AG08396 (cell line): ENCODE measurements around the gene FEM1B.

ENCODE experiments used
- DNase-seq: peaks from one replicate; pipeline ENCODE4 v3.0.0; 2012; ENCODE audit warnings: low spot score, mixed read lengths

The FEM1B gene

GRCh38 chr15:68326711-68327354, 49.3 kb downstream of the FEM1B start:
- no peak for DNase-seq

DNA sequence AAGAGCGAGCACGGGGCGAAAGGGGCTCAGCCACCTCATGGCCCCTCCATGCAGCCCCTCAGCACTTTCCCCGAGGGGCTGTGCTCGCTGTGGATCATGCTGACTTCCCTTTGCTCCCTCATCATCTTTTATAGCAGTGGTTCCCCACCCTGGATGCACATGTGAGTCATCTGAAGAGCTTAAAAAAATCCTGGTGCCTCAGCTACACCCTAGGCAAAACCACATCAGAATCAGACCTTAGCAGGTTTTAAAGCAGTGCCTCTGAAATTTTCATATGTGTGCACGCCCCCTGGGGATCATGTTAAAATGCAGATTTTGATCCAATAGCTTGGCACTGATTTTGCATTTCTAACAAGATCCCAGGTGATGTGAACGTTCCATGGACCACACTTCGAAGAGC, 50.9 kb downstream of the FEM1B start:
- no peak for DNase-seq

- no peak for DNase-seq
Measured at GRCh38 chr15:68328964-68329363, 51.4 kb downstream of the FEM1B start.

DNA sequence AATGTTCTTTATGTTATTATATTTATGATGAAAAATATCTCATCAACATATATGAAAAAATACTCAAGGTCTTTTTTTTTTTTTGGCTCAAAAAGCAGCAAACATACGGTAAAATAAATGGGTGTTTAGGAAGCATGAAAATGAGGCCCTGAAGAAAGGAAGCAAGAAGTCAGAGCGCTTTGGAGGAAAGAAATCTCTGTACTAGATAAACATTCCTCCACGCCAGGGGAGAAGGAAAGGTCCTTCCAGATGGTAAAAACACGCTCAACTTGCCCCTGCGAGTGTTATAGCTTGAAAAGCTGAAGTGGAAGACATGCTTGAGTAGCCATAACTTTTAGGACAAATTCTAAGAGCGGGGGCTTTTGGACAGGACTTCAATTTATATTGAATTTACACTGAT, 52.9 kb downstream of the FEM1B start:
- no peak for DNase-seq

DNA sequence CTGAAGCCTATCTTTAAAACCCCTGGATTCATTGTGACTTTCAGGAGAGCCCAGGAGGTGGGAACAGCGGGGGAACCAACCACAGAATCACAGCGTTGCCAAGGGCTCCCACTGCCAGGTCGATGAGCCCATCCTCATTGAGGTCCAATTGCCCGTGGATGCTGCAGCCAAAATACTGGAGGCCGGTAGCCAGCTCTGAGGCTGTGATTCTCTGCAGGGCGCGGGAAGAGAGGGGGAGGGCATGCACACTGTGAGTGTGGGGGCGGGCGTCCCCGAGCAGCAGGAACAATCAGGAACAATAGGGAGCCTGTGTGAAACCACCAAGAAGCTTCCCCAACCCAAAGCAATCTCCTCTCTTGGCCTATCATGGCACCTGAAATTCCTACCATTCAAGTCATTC, 53.4 kb downstream of the FEM1B start:
- DNase-seq, result no peak

DNA sequence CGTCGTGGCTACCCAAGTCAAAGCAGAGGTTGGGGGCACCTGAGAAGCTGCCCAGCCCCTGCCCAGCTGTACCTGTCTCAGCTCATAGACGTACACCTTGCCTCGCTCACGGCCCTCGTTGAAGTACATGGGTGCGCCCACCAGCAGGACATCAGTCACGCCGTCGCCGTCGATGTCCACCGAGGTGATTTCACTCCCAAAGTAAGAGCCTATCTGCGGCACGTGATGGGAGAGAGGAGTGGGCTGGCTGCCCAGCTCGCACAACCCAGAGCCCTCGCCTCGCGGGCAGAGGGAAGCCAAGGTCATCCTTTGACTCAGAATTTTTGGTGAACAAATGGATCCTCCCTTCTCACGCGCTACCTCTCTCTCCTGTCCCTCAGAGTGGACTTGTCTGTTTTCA, 54.7 kb downstream of the FEM1B start:
- no peak for DNase-seq

- no peak for DNase-seq
Measured at GRCh38 chr15:68333775-68334470, 56.4 kb downstream of the FEM1B start.

GRCh38 chr15:68334661-68335124, 57.1 kb downstream of the FEM1B start:
- peak; percentile 29 for DNase-seq

DNA sequence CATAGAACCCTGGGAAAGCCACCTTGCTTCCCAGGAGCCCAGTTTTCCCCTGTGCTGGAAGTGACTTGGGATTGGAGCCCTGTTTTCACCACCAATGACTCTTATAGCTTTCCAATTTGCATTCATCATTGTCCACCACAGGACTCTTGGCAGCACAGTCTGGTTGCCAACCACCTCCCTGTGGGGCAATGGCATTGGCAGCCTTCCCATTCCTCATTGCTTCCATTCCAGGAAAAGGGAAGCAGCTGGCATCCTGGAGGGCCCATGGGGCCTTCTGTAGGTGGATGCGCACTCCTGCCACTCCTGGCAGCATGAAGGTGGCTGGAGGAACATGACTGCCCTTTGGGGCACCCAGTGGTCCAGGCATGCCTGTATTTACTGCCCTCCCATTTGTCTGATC, 57.7 kb downstream of the FEM1B start:
- DNase-seq, result no peak

- no peak for DNase-seq
Measured at GRCh38 chr15:68335655-68336054, 58.1 kb downstream of the FEM1B start.

- DNase-seq, result no peak
Measured at GRCh38 chr15:68336516-68336915, 59.0 kb downstream of the FEM1B start.

GRCh38 chr15:68337826-68338225, 60.3 kb downstream of the FEM1B start:
- DNase-seq, result no peak

GRCh38 chr15:68339481-68339880, 61.9 kb downstream of the FEM1B start:
- no peak for DNase-seq

GRCh38 chr15:68340726-68341671, 63.5 kb downstream of the FEM1B start:
- no peak for DNase-seq

- DNase-seq, result no peak
Measured at GRCh38 chr15:68341760-68342725, 64.5 kb downstream of the FEM1B start.

DNA sequence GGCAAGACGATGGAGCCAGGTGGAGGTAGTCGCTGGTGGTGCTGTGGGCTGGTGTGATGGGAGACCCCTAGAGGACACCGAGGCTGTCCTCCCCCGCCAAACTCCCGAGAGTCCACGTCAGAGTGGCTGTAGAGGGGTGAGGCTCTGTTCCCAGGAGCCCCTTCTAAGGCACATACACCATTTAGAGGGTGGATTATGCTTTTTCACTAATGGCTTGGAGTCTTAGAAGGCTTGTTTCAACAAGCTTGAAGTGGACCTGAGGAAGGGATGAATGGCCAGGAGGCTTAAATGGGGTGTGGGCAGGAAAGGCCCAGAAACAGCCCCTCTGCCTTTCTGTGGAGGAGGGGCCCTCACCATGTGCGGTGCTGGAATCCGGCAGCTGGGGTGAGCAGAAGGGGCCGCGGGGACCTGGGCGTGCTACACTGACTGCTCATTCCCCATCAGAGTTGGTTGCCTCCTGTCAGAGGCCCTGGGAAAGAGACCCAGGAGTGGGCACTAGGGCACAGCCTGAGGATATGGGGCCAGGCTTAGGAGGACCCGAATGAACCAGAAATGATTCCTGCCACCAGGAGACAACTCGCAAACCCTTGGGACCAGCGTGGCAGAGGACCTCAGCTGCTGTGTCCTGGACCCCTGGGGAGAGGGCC, 66.2 kb downstream of the FEM1B start:
- no peak for DNase-seq

DNA sequence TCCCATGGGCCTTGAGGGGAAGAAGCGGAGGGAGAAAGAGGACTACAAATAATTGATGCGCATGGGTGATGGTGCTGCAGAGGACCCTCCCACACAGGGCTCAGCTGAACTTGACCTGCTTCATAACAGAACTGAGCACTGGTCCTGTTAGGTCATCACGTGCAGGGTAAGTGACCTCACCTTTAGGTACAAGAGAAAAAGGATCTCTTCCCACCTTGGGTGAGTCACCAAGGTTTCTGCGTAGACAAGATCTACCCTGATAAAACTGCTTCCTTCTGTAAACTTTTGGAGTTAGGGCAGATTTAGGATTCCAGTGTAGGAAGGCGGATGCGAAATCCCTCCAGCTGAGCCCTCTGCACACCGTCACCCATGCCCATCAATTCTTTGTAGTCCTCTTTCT, 67.1 kb downstream of the FEM1B start:
- no peak for DNase-seq
